ENCODE results near the gene BAZ1B.
A peak's percentile ranks its signal among the peaks of the same experiment; 100 is the strongest.
"Not testable (repeated sequence)": the region's sequence is repeated elsewhere in the genome, so short reads cannot be mapped to it uniquely, and the experiment has no call there.

The BAZ1B gene

DNA sequence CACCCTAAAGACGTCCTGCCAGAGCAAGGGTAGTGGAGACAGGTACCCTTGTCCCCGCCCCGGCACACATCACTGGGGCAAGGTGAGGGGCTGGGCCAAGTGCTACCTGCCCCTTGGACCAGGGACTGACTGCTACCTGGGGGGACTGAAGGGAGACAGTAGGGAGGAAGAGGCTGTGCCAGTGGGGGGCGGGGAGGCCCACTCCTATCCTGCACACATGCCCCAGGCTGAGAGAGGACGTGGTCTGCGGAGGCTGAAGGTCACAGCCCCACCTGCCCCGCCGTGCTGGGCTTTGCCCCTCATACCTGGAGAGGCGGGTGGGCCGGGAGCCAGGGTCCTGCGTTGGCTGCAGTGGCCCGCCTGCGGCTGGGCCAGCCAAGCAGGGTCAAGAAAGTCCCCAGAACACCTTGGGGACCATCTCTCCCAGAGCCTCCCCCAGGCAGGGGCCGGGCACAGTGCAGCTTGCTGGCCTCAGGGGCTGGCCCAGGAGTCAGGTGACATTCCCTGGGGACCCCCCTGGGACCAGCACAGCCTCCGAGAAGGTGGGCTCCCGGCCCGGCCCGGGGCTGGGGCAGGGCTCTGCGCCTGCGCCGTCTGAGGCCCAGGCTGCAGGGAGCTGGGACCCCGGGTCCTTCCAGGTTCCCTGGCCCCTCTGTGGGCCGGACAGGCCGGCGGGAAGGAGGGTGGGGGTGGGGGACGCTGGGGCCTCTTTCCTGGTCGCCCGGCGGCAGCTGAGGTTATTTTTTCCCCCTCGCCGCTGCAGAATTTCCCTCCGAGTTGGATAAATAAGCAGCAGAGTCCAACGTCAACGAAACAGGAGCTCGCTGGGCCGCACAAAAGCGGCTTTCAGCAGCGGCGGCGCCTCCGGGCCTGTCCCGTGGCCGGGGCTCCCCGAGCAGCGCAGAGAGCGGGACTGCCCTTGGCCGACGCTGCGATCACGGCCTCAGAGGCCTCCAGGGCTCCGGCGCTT is 98.3 kb downstream of the BAZ1B start:
- Histone ChIP-seq H3F3A (ENCODE audit: insufficient read depth, low read length) (no peaks in the 10 kb centered on the region), H3K4me2 (ENCODE audit: low read length) (peak overlapping the region; percentile 25; the same call in 1 of the 2 replicates), H3K4me1 (ENCODE audit: insufficient read depth, low read length, severe bottlenecking) (peaks cover 10% of the 10 kb centered on the region), H3K79me2 (ENCODE audit: insufficient read depth, low read length) (no peaks in the 10 kb centered on the region), H3K27me3 (ENCODE audit: insufficient read depth, low read length) (peaks cover 6% of the 10 kb centered on the region; the same call in 1 of the 2 replicates), H3K4me3 (ENCODE audit: low read depth, low read length, poor library complexity, severe bottlenecking) (no peak overlapping the region), H2AFZ (ENCODE audit: low read length) (no peak overlapping the region), H4K20me1 (ENCODE audit: insufficient read depth, low read length) (no peaks in the 10 kb centered on the region), H3K9me2 (ENCODE audit: low read depth, low read length) (no peaks in the 10 kb centered on the region), H3K9me3 (ENCODE audit: low read length) (no peaks in the 10 kb centered on the region), H3K9ac (ENCODE audit: low read length) (no peak overlapping the region), H3K36me3 (ENCODE audit: insufficient read depth, low read length) (no peaks in the 10 kb centered on the region), H3K27ac (ENCODE audit: low read depth, low read length, poor library complexity, severe bottlenecking) (no peak overlapping the region)
- no peak for TF ChIP-seq EZH2 (IDR thresholded peaks at IDR 0.05; ENCODE audit: borderline replicate concordance, low read length)
- TF ChIP-seq, protein P1, sequence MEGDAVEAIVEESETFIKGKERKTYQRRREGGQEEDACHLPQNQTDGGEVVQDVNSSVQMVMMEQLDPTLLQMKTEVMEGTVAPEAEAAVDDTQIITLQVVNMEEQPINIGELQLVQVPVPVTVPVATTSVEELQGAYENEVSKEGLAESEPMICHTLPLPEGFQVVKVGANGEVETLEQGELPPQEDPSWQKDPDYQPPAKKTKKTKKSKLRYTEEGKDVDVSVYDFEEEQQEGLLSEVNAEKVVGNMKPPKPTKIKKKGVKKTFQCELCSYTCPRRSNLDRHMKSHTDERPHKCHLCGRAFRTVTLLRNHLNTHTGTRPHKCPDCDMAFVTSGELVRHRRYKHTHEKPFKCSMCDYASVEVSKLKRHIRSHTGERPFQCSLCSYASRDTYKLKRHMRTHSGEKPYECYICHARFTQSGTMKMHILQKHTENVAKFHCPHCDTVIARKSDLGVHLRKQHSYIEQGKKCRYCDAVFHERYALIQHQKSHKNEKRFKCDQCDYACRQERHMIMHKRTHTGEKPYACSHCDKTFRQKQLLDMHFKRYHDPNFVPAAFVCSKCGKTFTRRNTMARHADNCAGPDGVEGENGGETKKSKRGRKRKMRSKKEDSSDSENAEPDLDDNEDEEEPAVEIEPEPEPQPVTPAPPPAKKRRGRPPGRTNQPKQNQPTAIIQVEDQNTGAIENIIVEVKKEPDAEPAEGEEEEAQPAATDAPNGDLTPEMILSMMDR (IDR thresholded peaks at IDR 0.05; ENCODE audit: low read length), result no peak

DNA sequence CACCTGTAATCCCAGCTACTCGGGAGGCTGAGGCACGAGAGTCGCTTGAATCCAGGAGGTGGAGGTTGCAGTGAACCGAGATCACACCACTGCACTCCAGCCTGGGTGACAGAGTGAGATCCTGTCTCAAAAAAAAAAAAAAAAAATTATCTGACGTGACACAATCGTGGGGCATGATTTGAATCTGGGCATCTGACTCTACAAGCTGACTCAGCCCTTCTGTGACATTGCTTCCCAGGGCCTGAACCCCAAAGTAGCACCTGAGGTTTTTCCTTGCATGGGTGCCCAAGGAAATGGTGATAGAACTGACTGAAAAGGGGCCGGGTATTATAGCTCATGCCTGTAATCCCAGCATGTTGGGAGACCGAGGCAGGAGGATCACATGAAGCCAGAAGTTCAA is 101.5 kb downstream of the BAZ1B start:
- H3K79me2 ChIP-seq (ENCODE audit: insufficient read depth, low read length); H3K9ac ChIP-seq (ENCODE audit: low read length); H3K27ac ChIP-seq (ENCODE audit: low read depth, low read length, poor library complexity, severe bottlenecking); H3F3A ChIP-seq (ENCODE audit: insufficient read depth, low read length); H3K9me2 ChIP-seq (ENCODE audit: low read depth, low read length); H3K9me3 ChIP-seq (ENCODE audit: low read length); H3K36me3 ChIP-seq (ENCODE audit: insufficient read depth, low read length); H2AFZ ChIP-seq (ENCODE audit: low read length); H3K4me2 ChIP-seq (ENCODE audit: low read length); H3K4me3 ChIP-seq (ENCODE audit: low read depth, low read length, poor library complexity, severe bottlenecking); H4K20me1 ChIP-seq (ENCODE audit: insufficient read depth, low read length): not testable (repeated sequence)
- Histone ChIP-seq H3K27me3 (ENCODE audit: insufficient read depth, low read length) (peaks cover 12% of the 10 kb centered on the region; the same call in 1 of the 2 replicates), H3K4me1 (ENCODE audit: insufficient read depth, low read length, severe bottlenecking) (peaks cover 10% of the 10 kb centered on the region)

DNA sequence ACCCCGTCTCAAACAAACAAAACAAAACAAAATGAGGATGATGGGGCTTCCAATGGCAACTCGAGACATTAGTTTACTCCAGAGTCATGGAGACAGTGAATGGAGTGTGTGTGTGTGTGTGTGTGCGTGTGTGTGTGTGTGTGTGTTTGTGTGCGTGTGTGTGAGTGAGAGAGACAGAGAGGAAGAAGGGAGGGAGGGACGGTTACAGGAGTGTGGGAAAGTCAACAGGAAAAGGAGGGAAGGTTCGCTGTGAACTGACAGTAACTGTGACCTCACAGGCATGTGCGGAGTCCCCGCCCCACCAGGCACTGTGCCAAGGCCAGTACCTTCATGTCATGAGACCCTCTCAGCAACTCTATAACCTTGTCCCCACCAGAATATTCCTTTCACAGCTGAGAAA is 102.1 kb downstream of the BAZ1B start:
- not testable (repeated sequence) for H3K9ac ChIP-seq (ENCODE audit: low read length)

GRCh38 chr7:73418113-73418703 is 103.9 kb downstream of the BAZ1B start:
- Histone ChIP-seq H4K20me1 (ENCODE audit: insufficient read depth, low read length) (no peaks in the 10 kb centered on the region), H3K9me2 (ENCODE audit: low read depth, low read length) (no peaks in the 10 kb centered on the region), H2AFZ (ENCODE audit: low read length) (no peak overlapping the region), H3F3A (ENCODE audit: insufficient read depth, low read length) (no peaks in the 10 kb centered on the region), H3K9me3 (ENCODE audit: low read length) (no peaks in the 10 kb centered on the region), H3K27me3 (ENCODE audit: insufficient read depth, low read length) (peaks cover 7% of the 10 kb centered on the region; the same call in 1 of the 2 replicates), H3K4me3 (ENCODE audit: low read depth, low read length, poor library complexity, severe bottlenecking) (no peak overlapping the region), H3K4me1 (ENCODE audit: insufficient read depth, low read length, severe bottlenecking) (peaks cover 5% of the 10 kb centered on the region), H3K9ac (ENCODE audit: low read length) (no peak overlapping the region), H3K4me2 (ENCODE audit: low read length) (no peak overlapping the region), H3K27ac (ENCODE audit: low read depth, low read length, poor library complexity, severe bottlenecking) (no peak overlapping the region), H3K36me3 (ENCODE audit: insufficient read depth, low read length) (no peaks in the 10 kb centered on the region), H3K79me2 (ENCODE audit: insufficient read depth, low read length) (no peaks in the 10 kb centered on the region)
- TF ChIP-seq EZH2 (IDR thresholded peaks at IDR 0.05; ENCODE audit: borderline replicate concordance, low read length), result no peak
- TF ChIP-seq, protein P1 (IDR thresholded peaks at IDR 0.05; ENCODE audit: low read length), result no peak

More for the DNA sequence above, 102.1 kb downstream of the BAZ1B start:
- H3F3A ChIP-seq (ENCODE audit: insufficient read depth, low read length); H3K4me2 ChIP-seq (ENCODE audit: low read length); H3K9me2 ChIP-seq (ENCODE audit: low read depth, low read length); H2AFZ ChIP-seq (ENCODE audit: low read length); H3K4me3 ChIP-seq (ENCODE audit: low read depth, low read length, poor library complexity, severe bottlenecking); H3K79me2 ChIP-seq (ENCODE audit: insufficient read depth, low read length); H4K20me1 ChIP-seq (ENCODE audit: insufficient read depth, low read length); H3K36me3 ChIP-seq (ENCODE audit: insufficient read depth, low read length); H3K9me3 ChIP-seq (ENCODE audit: low read length); H3K27ac ChIP-seq (ENCODE audit: low read depth, low read length, poor library complexity, severe bottlenecking): not testable (repeated sequence)
- peaks cover 12% of the 10 kb centered on the region; the same call in 1 of the 2 replicates for H3K27me3 ChIP-seq (ENCODE audit: insufficient read depth, low read length)
- H3K4me1 ChIP-seq (ENCODE audit: insufficient read depth, low read length, severe bottlenecking), result peaks cover 10% of the 10 kb centered on the region

GRCh38 chr7:73410541-73411131 is 111.5 kb downstream of the BAZ1B start:
- not testable (repeated sequence) for H3K9me3 ChIP-seq (ENCODE audit: low read length); H3K9me2 ChIP-seq (ENCODE audit: low read depth, low read length); H3K4me2 ChIP-seq (ENCODE audit: low read length); H3K4me1 ChIP-seq (ENCODE audit: insufficient read depth, low read length, severe bottlenecking); H3K27me3 ChIP-seq (ENCODE audit: insufficient read depth, low read length); H3K27ac ChIP-seq (ENCODE audit: low read depth, low read length, poor library complexity, severe bottlenecking); H3K9ac ChIP-seq (ENCODE audit: low read length); H4K20me1 ChIP-seq (ENCODE audit: insufficient read depth, low read length); H3F3A ChIP-seq (ENCODE audit: insufficient read depth, low read length); H3K79me2 ChIP-seq (ENCODE audit: insufficient read depth, low read length); H3K4me3 ChIP-seq (ENCODE audit: low read depth, low read length, poor library complexity, severe bottlenecking); H3K36me3 ChIP-seq (ENCODE audit: insufficient read depth, low read length); H2AFZ ChIP-seq (ENCODE audit: low read length)

Data from OCI-LY1 (cell line).